ENCODE measurements around the gene ACSS2. TPM values are rescaled to one million over a fixed set of nuclear protein-coding genes. Genes with fewer than 3 reads are reported as not detected.

Gene ACSS2
- total and polyA plus RNA-seq, 2 experiments from 2014 or later: 26.1 to 49.3 TPM

GRCh38 chr20:34931771-34932170 is 55.4 kb downstream of the ACSS2 start (continued):
- TF ChIP-seq CTCF (conservative IDR thresholded peaks at IDR 0.05; ENCODE audit: low read depth in 2 of 2): no peak
- TF ChIP-seq STAT1 (IDR thresholded peaks at IDR 0.05; ENCODE audit: unreplicated experiment): no peak
- no peak for TF ChIP-seq POLR2AphosphoS5 (IDR thresholded peaks at IDR 0.05; ENCODE audit: low read depth)
- TF ChIP-seq ZNF331 (CRISPR knock-in tag; IDR thresholded peaks at IDR 0.05; ENCODE audit: low read depth): no peak
- TF ChIP-seq, protein P1, sequence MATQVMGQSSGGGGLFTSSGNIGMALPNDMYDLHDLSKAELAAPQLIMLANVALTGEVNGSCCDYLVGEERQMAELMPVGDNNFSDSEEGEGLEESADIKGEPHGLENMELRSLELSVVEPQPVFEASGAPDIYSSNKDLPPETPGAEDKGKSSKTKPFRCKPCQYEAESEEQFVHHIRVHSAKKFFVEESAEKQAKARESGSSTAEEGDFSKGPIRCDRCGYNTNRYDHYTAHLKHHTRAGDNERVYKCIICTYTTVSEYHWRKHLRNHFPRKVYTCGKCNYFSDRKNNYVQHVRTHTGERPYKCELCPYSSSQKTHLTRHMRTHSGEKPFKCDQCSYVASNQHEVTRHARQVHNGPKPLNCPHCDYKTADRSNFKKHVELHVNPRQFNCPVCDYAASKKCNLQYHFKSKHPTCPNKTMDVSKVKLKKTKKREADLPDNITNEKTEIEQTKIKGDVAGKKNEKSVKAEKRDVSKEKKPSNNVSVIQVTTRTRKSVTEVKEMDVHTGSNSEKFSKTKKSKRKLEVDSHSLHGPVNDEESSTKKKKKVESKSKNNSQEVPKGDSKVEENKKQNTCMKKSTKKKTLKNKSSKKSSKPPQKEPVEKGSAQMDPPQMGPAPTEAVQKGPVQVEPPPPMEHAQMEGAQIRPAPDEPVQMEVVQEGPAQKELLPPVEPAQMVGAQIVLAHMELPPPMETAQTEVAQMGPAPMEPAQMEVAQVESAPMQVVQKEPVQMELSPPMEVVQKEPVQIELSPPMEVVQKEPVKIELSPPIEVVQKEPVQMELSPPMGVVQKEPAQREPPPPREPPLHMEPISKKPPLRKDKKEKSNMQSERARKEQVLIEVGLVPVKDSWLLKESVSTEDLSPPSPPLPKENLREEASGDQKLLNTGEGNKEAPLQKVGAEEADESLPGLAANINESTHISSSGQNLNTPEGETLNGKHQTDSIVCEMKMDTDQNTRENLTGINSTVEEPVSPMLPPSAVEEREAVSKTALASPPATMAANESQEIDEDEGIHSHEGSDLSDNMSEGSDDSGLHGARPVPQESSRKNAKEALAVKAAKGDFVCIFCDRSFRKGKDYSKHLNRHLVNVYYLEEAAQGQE (IDR thresholded peaks at IDR 0.05; ENCODE audit: unreplicated experiment): no peak
- TF ChIP-seq ZNF114 (CRISPR knock-in tag; IDR thresholded peaks at IDR 0.05): no peak
- no peak for TF ChIP-seq EZH2 (IDR thresholded peaks at IDR 0.05; ENCODE audit: low read depth, unreplicated experiment)
- TF ChIP-seq, protein P2, sequence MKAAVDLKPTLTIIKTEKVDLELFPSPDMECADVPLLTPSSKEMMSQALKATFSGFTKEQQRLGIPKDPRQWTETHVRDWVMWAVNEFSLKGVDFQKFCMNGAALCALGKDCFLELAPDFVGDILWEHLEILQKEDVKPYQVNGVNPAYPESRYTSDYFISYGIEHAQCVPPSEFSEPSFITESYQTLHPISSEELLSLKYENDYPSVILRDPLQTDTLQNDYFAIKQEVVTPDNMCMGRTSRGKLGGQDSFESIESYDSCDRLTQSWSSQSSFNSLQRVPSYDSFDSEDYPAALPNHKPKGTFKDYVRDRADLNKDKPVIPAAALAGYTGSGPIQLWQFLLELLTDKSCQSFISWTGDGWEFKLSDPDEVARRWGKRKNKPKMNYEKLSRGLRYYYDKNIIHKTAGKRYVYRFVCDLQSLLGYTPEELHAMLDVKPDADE (IDR thresholded peaks at IDR 0.05): no peak

- no peaks in the 10 kb centered on the region for H3K79me2 ChIP-seq (replicated peaks; ENCODE audit: insufficient read depth)
- no peaks in the 10 kb centered on the region; the same call in 1 of the 2 replicates for H4K20me1 ChIP-seq (replicated peaks; ENCODE audit: insufficient read depth)
- H3K4me2 ChIP-seq: no peak overlapping the region
- no peak overlapping the region for H3K27ac ChIP-seq (ENCODE audit: low read depth)
- no peaks in the 10 kb centered on the region for H3K9me3 Mint-ChIP-seq
- no peaks in the 10 kb centered on the region for H3K27me3 ChIP-seq (ENCODE audit: insufficient read depth)
- ATAC-seq (no peak), DNase-seq (ENCODE audit: low spot score) (no peak)
- H3K36me3 Mint-ChIP-seq (ENCODE audit: low read depth): peaks cover 22% of the 10 kb centered on the region
- no peak overlapping the region for H2AFZ ChIP-seq
- no peaks in the 10 kb centered on the region for H3K4me1 ChIP-seq (ENCODE audit: insufficient read depth)
- no peaks in the 10 kb centered on the region for H3F3A ChIP-seq (replicated peaks; ENCODE audit: low read depth)
- H3K27me3 Mint-ChIP-seq (ENCODE audit: insufficient read depth, low read depth, poor library complexity): no peaks in the 10 kb centered on the region
- no peaks in the 10 kb centered on the region for H3K4me1 Mint-ChIP-seq
- no peaks in the 10 kb centered on the region for H3K9me2 ChIP-seq (ENCODE audit: insufficient read depth)
- H3K4me3 Mint-ChIP-seq: no peak overlapping the region
- peaks cover 7% of the 10 kb centered on the region; the same call in 1 of the 2 replicates for H3K36me3 ChIP-seq (ENCODE audit: insufficient read depth)
- H3K4me3 ChIP-seq: no peak overlapping the region
- no peak overlapping the region for H3K27ac Mint-ChIP-seq
- TF ChIP-seq ZNF331 (CRISPR knock-in tag; IDR thresholded peaks at IDR 0.05; ENCODE audit: low read depth): no peak
- TF ChIP-seq, protein P2 (IDR thresholded peaks at IDR 0.05): no peak
- no peak for TF ChIP-seq EZH2phosphoT487 (IDR thresholded peaks at IDR 0.05; ENCODE audit: unreplicated experiment)
- no peak for TF ChIP-seq JUNB (IDR thresholded peaks at IDR 0.05; ENCODE audit: unreplicated experiment)
These were observed 62.2 kb downstream of the ACSS2 start for GRCh38 chr20:34938466-34939163.

Data from GM23338 (cell line).